SJCRH30 (cell line): ENCODE results near the gene CDC42BPA. TPM values are rescaled to one million over a fixed set of nuclear protein-coding genes. Genes with fewer than 3 reads are reported as not detected.
"Not testable (repeated sequence)": the region's sequence is repeated elsewhere in the genome, so short reads cannot be mapped to it uniquely, and the experiment has no call there.

ENCODE experiments used
- DNase-seq, 2 experiments: peaks; one replicate each; pipeline ENCODE4 v3.0.0-alpha.2; 2015 to 2020
- H3K27ac ChIP-seq: fragments of 250-450 bp; sonication (Bioruptor Pico); 2 replicates; pipeline ENCODE4 v1.5.1; 2020; ENCODE audit warnings: mild to moderate bottlenecking, moderate library complexity
- H3K27me3 ChIP-seq: fragments of 250-450 bp; sonication (Bioruptor Pico); 2 replicates; pipeline ENCODE4 v1.5.1; 2020; ENCODE audit warnings: mild to moderate bottlenecking, moderate library complexity
- H3K36me3 ChIP-seq: fragments of 250-450 bp; sonication (Bioruptor Pico); 2 replicates; pipeline ENCODE4 v1.5.1; 2020; ENCODE audit warnings: mild to moderate bottlenecking, moderate library complexity
- H3K4me1 ChIP-seq: fragments of 250-450 bp; sonication (Bioruptor Pico); 2 replicates; pipeline ENCODE4 v1.5.1; 2020; ENCODE audit warnings: mild to moderate bottlenecking, moderate library complexity
- H3K4me3 ChIP-seq: fragments of 250-450 bp; sonication (Bioruptor Pico); 2 replicates; pipeline ENCODE4 v1.5.1; 2020; ENCODE audit warnings: mild to moderate bottlenecking, moderate library complexity
- H3K9me3 ChIP-seq: fragments of 250-450 bp; sonication (Bioruptor Pico); replicated peaks from 2 replicates; pipeline ENCODE4 v1.5.1; 2020; ENCODE audit warnings: mild to moderate bottlenecking, moderate library complexity
- total RNA-seq: library from RNA; depleted of rRNA; stranded (reverse); fragments of >200 nt; shearing (Covaris generic); gene quantifications from 2 replicates; pipeline ENCODE4 v1.2.3, GENCODE V29; 2014

CDC42BPA gene
- total RNA-seq, 1 experiment from 2014 or later = 57.1 TPM

DNA sequence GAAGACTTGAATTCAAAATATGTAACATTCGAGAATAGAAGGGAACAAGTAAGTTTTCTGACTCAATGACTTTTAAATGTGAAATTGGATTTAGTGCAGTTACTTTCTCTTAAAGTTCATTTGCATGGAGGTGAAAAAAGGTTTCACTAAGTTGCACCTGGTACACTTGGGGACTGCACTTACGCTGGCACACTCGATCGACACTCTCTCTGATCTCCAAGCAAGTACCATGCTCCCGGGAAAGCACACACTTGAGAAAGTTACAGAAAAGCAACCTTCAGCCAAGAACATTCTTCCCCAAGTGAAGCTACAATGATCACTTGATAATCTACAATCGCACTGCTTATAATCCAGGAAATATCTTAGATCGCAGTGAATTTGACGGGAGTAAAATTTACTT lies 315.1 kb downstream of the CDC42BPA start:
- Histone ChIP-seq H3K27ac (no peak overlapping the region), H3K4me3 (no peak overlapping the region), H3K27me3 (no peaks in the 10 kb centered on the region), H3K9me3 (no peaks in the 10 kb centered on the region), H3K36me3 (peaks cover 19% of the 10 kb centered on the region), H3K4me1 (no peaks in the 10 kb centered on the region)
- DNase-seq = no peak

DNA sequence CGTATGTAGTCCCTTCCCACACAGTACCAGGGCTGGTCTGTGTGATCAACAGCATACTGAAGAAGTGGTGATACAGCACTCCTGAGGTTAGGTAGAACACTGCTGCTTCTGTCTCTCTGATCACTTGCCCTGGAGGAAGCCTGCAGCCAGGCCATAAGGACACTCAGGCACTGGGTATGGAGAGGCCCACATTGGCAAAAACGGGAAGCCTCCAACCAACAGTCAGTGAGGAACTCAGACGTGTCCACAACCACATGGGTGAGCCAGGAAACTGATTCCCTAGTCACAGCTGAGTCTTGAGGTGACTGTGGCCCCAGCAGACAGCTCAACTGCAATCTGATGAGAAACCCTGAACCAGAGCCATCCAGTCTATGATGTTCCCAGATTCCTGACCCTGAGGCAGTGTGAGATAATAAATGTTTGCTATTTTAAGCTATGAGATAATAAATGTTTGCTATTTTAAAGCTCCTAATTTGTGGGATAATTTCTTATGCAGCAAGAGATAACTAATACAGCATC lies 315.7 kb downstream of the CDC42BPA start:
- Histone ChIP-seq H3K4me3 (no peak overlapping the region), H3K9me3 (no peaks in the 10 kb centered on the region), H3K4me1 (no peaks in the 10 kb centered on the region), H3K27me3 (no peaks in the 10 kb centered on the region), H3K27ac (no peak overlapping the region), H3K36me3 (peaks cover 19% of the 10 kb centered on the region)
- no peak for DNase-seq

- not testable (repeated sequence) for DNase-seq, H3K9me3 ChIP-seq, H3K27ac ChIP-seq, H3K27me3 ChIP-seq, H3K4me3 ChIP-seq, H3K4me1 ChIP-seq
- H3K36me3 ChIP-seq = peaks cover 16% of the 10 kb centered on the region
These were observed 318.7 kb downstream of the CDC42BPA start for GRCh38 chr1:226999579-226999978.

- Histone ChIP-seq H3K27me3 (no peaks in the 10 kb centered on the region), H3K4me1 (no peaks in the 10 kb centered on the region), H3K9me3 (no peaks in the 10 kb centered on the region), H3K4me3 (no peak overlapping the region), H3K27ac (no peak overlapping the region), H3K36me3 (peaks cover 11% of the 10 kb centered on the region; the same call in 1 of the 2 replicates)
- DNase-seq = no peak
These were observed 322.6 kb downstream of the CDC42BPA start for GRCh38 chr1:226995365-226996332.

GRCh38 chr1:226994586-226995364 lies 323.5 kb downstream of the CDC42BPA start:
- DNase-seq = no peak
- H3K4me1 ChIP-seq = no peaks in the 10 kb centered on the region
- H3K9me3 ChIP-seq = no peaks in the 10 kb centered on the region
- H3K4me3 ChIP-seq = no peak overlapping the region
- no peaks in the 10 kb centered on the region for H3K27me3 ChIP-seq
- no peak overlapping the region for H3K27ac ChIP-seq
- peaks cover 7% of the 10 kb centered on the region; the same call in 1 of the 2 replicates for H3K36me3 ChIP-seq

- no peak for DNase-seq
- H3K4me1 ChIP-seq = no peaks in the 10 kb centered on the region
- H3K4me3 ChIP-seq = no peak overlapping the region
- no peaks in the 10 kb centered on the region for H3K27me3 ChIP-seq
- no peak overlapping the region for H3K27ac ChIP-seq
- H3K9me3 ChIP-seq = no peaks in the 10 kb centered on the region
- H3K36me3 ChIP-seq = peaks cover 7% of the 10 kb centered on the region; the same call in 1 of the 2 replicates
These were observed 324.3 kb downstream of the CDC42BPA start for GRCh38 chr1:226993814-226994585.

- H3K36me3 ChIP-seq = peaks cover 10% of the 10 kb centered on the region; the same call in 1 of the 2 replicates
- H3K9me3 ChIP-seq = no peaks in the 10 kb centered on the region
- no peak overlapping the region for H3K27ac ChIP-seq
- no peak overlapping the region for H3K4me3 ChIP-seq
- no peaks in the 10 kb centered on the region for H3K27me3 ChIP-seq
- no peak for DNase-seq
- H3K4me1 ChIP-seq = no peaks in the 10 kb centered on the region
These were observed 326.4 kb downstream of the CDC42BPA start for GRCh38 chr1:226991920-226992319.

- DNase-seq = no peak
- Histone ChIP-seq H3K4me3 (no peak overlapping the region), H3K36me3 (peaks cover 19% of the 10 kb centered on the region), H3K27ac (no peak overlapping the region), H3K4me1 (no peaks in the 10 kb centered on the region), H3K27me3 (no peaks in the 10 kb centered on the region), H3K9me3 (no peaks in the 10 kb centered on the region)
These were observed 328.1 kb downstream of the CDC42BPA start for GRCh38 chr1:226990133-226990716.

- H3K9me3 ChIP-seq = no peaks in the 10 kb centered on the region
- H3K36me3 ChIP-seq = peaks cover 19% of the 10 kb centered on the region
- H3K27me3 ChIP-seq = no peaks in the 10 kb centered on the region
- DNase-seq = no peak
- H3K4me3 ChIP-seq = no peak overlapping the region
- H3K27ac ChIP-seq = no peak overlapping the region
- H3K4me1 ChIP-seq = no peaks in the 10 kb centered on the region
These were observed 329.0 kb downstream of the CDC42BPA start for GRCh38 chr1:226989085-226989920.

DNA sequence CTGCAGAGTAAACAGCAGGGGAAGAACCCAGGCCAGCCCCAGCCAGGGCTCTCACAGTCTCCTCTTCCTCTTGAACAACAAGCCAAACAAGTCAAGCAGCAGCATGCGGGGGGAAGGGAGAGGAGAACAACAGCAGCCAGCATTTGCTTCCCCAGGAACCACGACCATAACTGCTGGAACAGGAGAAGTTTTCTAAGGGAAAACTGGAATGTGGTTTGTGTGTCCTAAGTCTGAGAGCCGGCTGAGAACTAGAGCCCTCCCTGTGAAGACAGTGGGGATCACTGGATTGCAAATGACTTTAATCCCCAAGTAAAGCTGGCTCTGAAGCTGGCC lies 330.0 kb downstream of the CDC42BPA start:
- no peak for DNase-seq
- H3K27ac ChIP-seq = no peak overlapping the region
- H3K4me3 ChIP-seq = no peak overlapping the region
- no peaks in the 10 kb centered on the region for H3K27me3 ChIP-seq
- H3K36me3 ChIP-seq = peaks cover 19% of the 10 kb centered on the region
- no peaks in the 10 kb centered on the region for H3K4me1 ChIP-seq
- no peaks in the 10 kb centered on the region for H3K9me3 ChIP-seq

DNA sequence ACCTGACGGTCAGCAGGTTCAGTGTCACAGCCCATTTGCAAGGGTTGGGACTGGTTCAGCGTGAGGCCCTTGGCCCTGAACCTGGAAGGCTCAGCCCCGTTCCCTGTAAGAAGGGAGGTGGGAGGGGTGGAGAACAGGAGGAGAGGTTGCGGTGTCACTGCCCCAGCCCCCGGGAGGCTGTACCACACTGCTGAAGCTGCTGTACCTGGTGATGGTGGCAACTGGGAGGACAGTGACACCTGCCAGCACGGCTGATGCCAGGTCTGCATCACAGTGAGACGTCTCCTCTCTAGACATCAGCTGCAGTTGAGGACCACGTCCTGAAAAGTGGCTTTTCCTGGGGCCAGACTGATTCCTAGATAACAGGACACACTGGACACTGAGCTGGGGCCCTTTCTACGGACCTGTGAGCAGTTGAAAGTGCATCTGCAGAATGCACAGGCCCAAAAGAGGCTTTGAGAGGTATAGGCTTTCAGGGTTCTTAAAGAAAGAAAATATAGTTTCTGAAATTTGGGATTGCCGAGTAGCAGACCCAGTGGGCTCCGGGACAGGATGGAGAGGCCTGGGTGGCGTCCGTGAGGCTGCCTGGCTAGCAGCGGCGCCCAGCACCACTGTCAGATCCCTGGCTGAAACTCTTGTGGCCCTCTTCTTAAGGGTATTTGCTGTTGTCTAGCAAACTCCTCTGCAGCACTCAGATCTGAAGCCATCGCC lies 330.5 kb downstream of the CDC42BPA start:
- no peaks in the 10 kb centered on the region for H3K4me1 ChIP-seq
- H3K27ac ChIP-seq = no peak overlapping the region
- H3K36me3 ChIP-seq = peaks cover 19% of the 10 kb centered on the region
- no peak overlapping the region for H3K4me3 ChIP-seq
- no peaks in the 10 kb centered on the region for H3K27me3 ChIP-seq
- DNase-seq = no peak
- H3K9me3 ChIP-seq = no peaks in the 10 kb centered on the region

- H3K9me3 ChIP-seq = no peaks in the 10 kb centered on the region
- H3K27ac ChIP-seq = no peak overlapping the region
- H3K27me3 ChIP-seq = no peaks in the 10 kb centered on the region
- peaks cover 16% of the 10 kb centered on the region for H3K36me3 ChIP-seq
- H3K4me1 ChIP-seq = no peaks in the 10 kb centered on the region
- no peak for DNase-seq
- H3K4me3 ChIP-seq = no peak overlapping the region
These were observed 331.1 kb downstream of the CDC42BPA start for GRCh38 chr1:226987179-226987536.

DNA sequence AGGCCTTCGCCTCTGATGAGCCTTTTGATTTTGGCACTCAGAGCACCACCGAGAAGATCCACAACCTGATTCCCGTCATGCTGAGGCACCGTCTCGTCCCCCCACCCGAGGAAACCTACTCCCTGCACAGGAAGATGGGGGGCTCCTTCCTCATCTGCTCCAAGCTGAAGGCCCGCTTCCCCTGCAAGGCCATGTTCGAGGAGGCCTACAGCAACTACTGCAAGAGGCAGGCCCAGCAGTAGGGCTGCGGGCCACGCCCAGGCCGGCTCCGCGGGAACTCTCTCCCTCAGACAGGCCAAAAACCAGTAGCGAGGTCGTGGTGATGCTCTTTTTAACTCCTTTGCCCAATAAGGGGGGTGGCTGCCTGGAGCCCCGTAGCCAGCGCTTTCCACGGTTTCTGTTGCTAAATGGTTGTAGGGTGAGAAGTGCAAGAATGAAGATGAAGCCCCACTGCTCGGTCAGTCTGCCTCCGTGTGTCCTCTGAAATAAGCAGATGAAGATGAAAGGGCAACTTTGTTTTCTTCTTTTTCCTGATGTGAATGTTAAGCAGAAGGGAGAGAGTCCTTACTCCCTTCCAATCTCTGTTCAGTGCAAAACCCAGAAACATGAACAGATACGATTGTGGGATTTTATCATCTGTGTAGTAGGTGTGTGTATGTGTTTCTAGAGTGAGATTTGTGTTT lies 331.7 kb downstream of the CDC42BPA start:
- Histone ChIP-seq H3K36me3 (peaks cover 14% of the 10 kb centered on the region), H3K27me3 (no peaks in the 10 kb centered on the region), H3K4me1 (no peaks in the 10 kb centered on the region), H3K4me3 (no peak overlapping the region), H3K9me3 (no peaks in the 10 kb centered on the region), H3K27ac (no peak overlapping the region)
- no peak for DNase-seq
